ENCODE data around the gene PLOD2. TPM values are rescaled to one million over a fixed set of nuclear protein-coding genes. Genes with fewer than 3 reads are reported as not detected.

Gene PLOD2
- total RNA-seq, 1 donor from 2014 or later: not detected

GRCh38 chr3:146050691-146051090 is 110.3 kb downstream of the PLOD2 start:
- CTCF ChIA-PET: no interaction called here
- Mint-ChIP-seq H3K9me3 (no peaks in the 10 kb centered on the region), H3K27ac (no peak overlapping the region), H3K4me1 (no peaks in the 10 kb centered on the region), H3K4me3 (no peak overlapping the region), H3K36me3 (ENCODE audit: low read depth) (no peaks in the 10 kb centered on the region), H3K27me3 (no peaks in the 10 kb centered on the region)
- intact Hi-C loops (cut with micrococcal nuclease): no loop called here
- POLR2A ChIA-PET: no interaction called here
- no peak for DNase-seq
- no peak for ATAC-seq (ENCODE audit: low read depth)
- no peak for TF ChIP-seq CTCF (IDR thresholded peaks at IDR 0.05)

GRCh38 chr3:146047485-146047884 is 113.5 kb downstream of the PLOD2 start:
- CTCF ChIA-PET: no interaction called here
- Mint-ChIP-seq H3K27me3 (no peaks in the 10 kb centered on the region), H3K4me1 (no peaks in the 10 kb centered on the region), H3K4me3 (no peak overlapping the region), H3K9me3 (no peaks in the 10 kb centered on the region), H3K27ac (no peak overlapping the region), H3K36me3 (ENCODE audit: low read depth) (no peaks in the 10 kb centered on the region)
- ATAC-seq (ENCODE audit: low read depth) (no peak), DNase-seq (no peak)
- POLR2A ChIA-PET: no interaction called here
- TF ChIP-seq CTCF (IDR thresholded peaks at IDR 0.05): no peak
- intact Hi-C loops (cut with micrococcal nuclease): no loop called here

GRCh38 chr3:146044046-146044445 is 116.9 kb downstream of the PLOD2 start:
- H3K36me3 Mint-ChIP-seq (ENCODE audit: low read depth): no peaks in the 10 kb centered on the region
- no peak for TF ChIP-seq CTCF (IDR thresholded peaks at IDR 0.05)
- CTCF ChIA-PET: no interaction called here
- no peaks in the 10 kb centered on the region for H3K4me1 Mint-ChIP-seq
- POLR2A ChIA-PET: no interaction called here
- ATAC-seq (ENCODE audit: low read depth) (no peak), DNase-seq (no peak)
- no peak overlapping the region for H3K4me3 Mint-ChIP-seq
- no peaks in the 10 kb centered on the region for H3K9me3 Mint-ChIP-seq
- no peak overlapping the region for H3K27ac Mint-ChIP-seq
- intact Hi-C loops (cut with micrococcal nuclease): no loop called here
- no peaks in the 10 kb centered on the region for H3K27me3 Mint-ChIP-seq

- intact Hi-C loops (cut with micrococcal nuclease): no loop called here
- Mint-ChIP-seq H3K4me3 (no peak overlapping the region), H3K27ac (no peak overlapping the region), H3K4me1 (no peaks in the 10 kb centered on the region), H3K9me3 (no peaks in the 10 kb centered on the region), H3K36me3 (ENCODE audit: low read depth) (no peaks in the 10 kb centered on the region), H3K27me3 (no peaks in the 10 kb centered on the region)
- POLR2A ChIA-PET: no interaction called here
- CTCF ChIA-PET: no interaction called here
- TF ChIP-seq CTCF (IDR thresholded peaks at IDR 0.05): no peak
- DNase-seq (no peak), ATAC-seq (ENCODE audit: low read depth) (no peak)
Observed at GRCh38 chr3:146040630-146041029, 120.4 kb downstream of the PLOD2 start.

- intact Hi-C loops (cut with micrococcal nuclease): no loop called here
- Mint-ChIP-seq H3K4me3 (no peak overlapping the region), H3K27ac (no peak overlapping the region), H3K9me3 (no peaks in the 10 kb centered on the region), H3K27me3 (no peaks in the 10 kb centered on the region), H3K4me1 (no peaks in the 10 kb centered on the region), H3K36me3 (ENCODE audit: low read depth) (no peaks in the 10 kb centered on the region)
- ChIA-PET POLR2A (no interaction called here), CTCF (no interaction called here)
- DNase-seq (no peak), ATAC-seq (ENCODE audit: low read depth) (no peak)
- no peak for TF ChIP-seq CTCF (IDR thresholded peaks at IDR 0.05)
Observed at GRCh38 chr3:146037697-146038096, 123.3 kb downstream of the PLOD2 start.

Measured in activated B cell treated with CpG ODN at 0.5 μM for 24 hours (primary cell).